SH-SY5Y (cell line): ENCODE data around the gene CTXND2.

ENCODE experiments used
- GATA2 ChIP-seq: IDR thresholded peaks from 2 replicates; pipeline ENCODE4 v1.6.1; 2011; ENCODE audit warnings: mild to moderate bottlenecking, low read depth, low read length
- GATA3 ChIP-seq: IDR thresholded peaks from 2 replicates; pipeline ENCODE4 v1.6.1; 2011; ENCODE audit warnings: low read depth, mild to moderate bottlenecking, low read length, moderate library complexity

- TF ChIP-seq GATA2 = no peak
- no peak for TF ChIP-seq GATA3
Observed at GRCh38 chr1:150881331-150882070, 5.4 kb upstream of the CTXND2 start.
